HG03066 (cell line): ENCODE data around the gene CNGB1.

Source experiments
- ATAC-seq: cut with Tn5 transposase; IDR thresholded peaks from one replicate; pipeline ENCODE4 v1.9.1; 2021; ENCODE audit warnings: low read depth; ENCODE audit not compliant: unreplicated experiment

Gene CNGB1

DNA sequence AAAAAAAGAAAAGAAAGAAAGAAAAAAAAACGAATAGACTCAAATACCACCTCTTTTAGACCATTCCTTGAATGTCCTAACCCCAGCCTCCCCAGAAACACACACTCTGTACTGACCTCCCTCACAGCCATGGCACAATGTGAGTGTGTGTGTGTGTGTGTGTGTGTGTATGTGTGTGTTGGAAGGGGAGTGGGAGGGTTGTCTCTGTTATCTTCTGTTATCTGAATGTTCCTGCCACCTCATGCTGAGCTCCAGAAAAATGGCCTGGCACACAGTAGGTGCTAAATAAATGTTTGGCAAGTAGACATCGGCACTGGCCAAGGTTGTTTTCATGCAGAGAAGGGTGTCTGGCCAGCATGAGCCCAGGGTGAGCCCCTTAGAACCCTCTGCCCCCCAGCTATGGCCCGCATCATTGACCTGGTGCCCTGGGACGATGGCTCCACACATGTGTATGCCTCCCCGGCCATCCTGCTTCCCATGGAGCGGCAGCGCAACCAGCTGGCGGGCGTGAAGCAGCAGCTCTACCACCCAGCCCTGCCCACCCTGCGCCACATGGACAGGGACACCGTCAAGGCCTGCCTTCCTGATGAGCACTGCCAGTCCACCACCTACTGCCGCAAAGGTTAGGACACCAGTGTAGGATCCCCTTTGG is 6.6 kb upstream of the CNGB1 start:
- no peak for ATAC-seq

- no peak for ATAC-seq
These were observed 5.4 kb upstream of the CNGB1 start for GRCh38 chr16:57976331-57976796.

DNA sequence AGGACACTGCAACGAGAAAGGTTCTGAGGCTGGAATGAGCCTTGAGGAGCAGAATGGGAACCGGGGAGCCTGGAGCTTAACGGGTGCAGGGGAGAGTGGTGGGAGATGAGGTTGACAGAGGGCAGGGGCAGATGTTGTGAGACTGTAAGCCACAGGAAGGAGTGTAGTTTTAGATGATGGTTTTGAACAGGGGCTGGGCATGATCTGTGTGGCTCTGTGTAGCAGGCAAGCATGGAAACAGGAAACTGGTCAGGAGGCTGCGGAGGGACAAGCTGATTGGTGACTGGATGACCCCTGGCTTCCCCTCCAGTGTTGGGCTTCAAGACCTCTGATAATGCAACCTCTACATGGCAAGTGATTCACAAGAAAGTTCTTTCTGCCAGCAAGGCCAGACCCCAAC is 1.4 kb upstream of the CNGB1 start:
- no peak for ATAC-seq

DNA sequence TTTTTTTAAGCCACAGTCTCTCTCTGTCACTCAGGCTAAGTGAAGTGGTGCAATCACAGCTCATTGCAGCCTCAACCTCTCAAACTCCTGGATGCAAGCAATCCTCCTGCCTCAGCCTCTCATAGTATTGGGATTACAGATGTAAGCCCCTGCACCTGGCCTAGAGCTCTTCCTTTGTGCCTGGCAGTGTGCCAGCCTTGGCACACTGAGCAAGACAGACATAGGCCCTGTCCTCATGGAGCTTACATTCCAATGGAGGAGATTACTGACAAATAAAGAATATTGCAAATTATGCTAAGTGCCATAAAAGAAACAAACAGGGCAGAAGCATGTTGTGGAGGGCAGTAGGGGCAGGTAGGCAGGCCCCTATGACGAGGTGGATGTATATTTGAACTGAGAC is 920 bp upstream of the CNGB1 start:
- no peak for ATAC-seq

DNA sequence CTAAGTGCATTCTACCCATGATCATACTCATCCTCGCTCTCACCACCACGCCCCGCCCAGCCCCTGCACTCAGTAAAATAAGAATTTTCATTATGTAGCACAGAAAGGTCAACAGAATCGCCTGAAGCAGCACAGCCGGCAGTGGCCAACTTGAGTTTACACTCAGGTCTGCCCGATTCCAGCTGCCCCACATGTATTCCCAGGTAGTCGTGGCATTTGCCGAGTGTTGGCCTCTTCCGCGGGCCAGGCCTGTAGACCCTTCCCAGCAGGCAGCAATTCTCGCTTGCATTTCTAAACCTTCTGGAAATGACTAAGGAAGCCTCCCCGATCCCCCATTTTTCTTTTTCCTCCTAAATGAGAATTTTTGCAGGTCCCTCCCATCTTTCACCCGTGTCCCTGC is 609 bp downstream of the CNGB1 start:
- ATAC-seq: no peak

GRCh38 chr16:57969451-57970123 is 1.3 kb downstream of the CNGB1 start:
- no peak for ATAC-seq

GRCh38 chr16:57967916-57968315 is 3.0 kb downstream of the CNGB1 start:
- no peak for ATAC-seq

DNA sequence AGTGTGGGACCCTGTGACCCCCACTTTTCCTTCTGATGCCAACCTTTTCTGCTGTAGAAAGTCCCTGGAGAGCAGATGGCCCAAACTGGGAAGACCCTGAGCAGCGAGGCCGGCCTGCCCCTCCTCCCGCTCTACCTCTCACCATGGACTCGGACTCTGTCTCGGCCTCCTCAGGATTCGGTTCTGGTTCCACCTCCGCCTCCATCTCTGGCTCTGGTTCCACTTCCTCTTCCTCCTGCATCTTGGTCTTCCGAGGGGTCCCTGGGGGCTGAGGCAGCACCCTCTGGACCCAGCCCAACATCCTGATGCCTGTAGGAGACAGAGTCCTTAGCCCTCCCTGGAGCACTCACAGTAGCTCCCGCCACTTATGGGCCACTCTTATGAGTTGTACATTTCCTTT is 3.9 kb downstream of the CNGB1 start:
- no peak for ATAC-seq

DNA sequence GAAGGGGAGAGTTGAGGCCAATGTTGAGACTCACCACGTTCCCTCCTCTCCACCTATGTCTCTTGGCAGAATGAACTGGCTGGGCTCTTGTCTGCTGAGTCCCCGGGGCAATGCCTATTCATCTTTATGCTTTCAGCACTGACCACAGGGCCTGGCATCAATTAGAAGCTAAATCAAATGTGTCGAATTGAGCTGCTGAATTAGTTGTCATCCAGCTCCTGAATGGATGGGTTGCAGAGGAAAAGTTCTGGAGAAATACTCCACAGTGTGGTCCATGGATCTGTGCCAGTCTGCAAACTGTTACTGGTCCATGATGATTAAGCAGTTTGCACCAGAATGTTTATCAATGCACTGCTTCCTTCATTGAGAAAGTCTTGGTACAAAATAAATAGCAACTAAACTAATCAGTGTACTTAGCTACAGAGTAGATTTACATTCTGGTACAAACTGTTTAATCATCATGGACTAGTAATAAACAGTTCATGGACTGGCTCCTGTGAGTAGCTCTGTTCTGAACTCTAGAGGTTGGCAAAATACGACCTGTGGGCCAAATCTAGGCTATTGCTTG is 4.6 kb downstream of the CNGB1 start:
- no peak for ATAC-seq

DNA sequence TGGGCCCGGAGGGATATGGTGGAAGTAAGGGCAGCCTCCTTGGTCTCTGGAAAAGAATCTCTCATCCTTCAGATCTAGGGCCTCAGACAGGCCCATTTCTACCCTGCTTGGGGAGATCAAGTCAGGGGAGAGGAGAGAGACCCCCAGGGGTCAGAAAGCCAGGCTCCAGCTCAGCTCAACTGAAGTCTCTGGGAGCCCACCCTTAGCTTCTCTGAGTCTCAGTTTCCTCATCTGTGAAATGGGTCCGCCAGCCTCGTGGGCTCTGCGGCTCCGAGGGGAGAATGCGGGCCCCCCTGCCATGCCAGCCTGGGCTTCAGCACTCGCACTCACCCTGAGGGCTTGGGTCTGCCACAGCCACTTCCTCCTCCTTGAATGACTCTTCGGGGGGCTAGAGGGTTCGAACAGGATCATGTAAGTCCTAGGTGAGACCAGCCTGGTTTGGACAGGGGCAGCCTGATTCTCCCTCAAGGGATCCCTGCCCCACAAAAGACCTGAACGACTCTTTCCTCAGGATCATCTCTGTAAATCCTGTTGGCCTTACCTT is 6.7 kb downstream of the CNGB1 start:
- no peak for ATAC-seq

DNA sequence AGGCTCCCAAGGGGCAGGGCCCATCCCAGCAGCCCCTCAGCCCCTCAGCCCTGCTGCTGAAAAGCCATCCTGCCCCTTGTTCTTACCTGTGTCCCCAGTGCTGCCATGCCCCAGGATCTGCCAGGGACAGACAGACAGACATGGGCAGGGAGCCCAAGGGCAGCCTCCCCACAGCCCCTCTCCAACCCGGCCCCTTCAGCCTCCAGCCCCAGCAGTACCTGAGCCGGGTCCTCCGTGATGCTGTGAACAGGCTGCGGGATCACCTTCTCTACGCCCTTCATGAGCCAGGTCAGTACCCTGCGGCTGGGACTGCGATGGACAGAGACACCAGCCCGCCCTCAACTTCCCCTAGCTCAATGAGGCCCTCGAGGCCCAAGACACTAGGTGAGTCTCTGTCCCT is 8.2 kb downstream of the CNGB1 start:
- ATAC-seq: no peak

DNA sequence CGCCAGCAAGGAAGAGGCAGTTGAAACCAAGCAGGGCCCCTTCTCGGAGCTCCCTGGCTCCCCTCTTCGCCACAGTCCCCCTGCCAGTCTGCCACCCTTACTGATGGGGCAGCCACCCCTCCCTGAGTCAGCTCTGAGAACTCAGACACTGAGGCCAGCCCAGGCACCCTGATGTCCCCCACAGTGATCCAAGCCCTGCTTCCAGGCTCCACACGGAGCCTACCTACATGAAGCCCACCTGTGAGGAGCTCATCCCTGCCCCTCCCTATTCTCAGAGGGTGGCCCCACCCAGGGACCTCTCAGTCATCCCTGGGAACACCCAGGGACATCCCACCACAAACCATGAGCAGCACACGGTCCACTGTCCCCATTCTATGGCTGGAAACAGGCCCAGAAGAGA is 8.9 kb downstream of the CNGB1 start:
- no peak for ATAC-seq

GRCh38 chr16:57961538-57961937 is 9.4 kb downstream of the CNGB1 start:
- ATAC-seq: no peak

DNA sequence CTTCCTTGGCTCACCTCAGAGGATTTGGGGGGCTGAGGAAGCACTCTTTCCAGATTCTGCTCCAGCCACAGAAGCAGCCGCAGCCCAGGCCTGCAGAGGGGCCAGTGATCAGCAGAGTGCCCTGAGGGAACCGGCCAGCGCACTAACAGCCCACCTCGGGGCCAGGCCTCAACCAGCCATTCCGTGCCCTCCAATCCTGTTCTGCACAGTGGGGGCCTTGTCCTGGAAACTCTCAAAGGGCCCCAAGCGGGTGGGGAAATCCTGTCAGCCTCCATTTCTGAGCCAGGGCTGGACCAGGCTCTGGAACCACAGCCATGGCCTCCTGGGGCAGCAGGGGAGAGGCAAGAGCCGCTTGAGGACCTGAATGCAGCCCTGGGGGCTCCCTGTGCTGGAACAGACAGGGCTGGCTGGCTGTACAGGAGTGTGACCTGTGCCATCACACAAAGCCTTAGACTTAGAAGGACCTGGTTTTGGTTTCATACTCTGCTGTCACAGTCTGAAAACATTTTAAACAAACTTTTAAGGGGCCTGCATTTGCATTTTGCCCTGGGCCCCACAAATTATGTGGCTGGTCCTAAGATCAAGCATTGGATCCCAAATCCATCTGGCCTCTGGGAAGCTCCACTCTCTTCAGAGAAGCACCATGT is 10.0 kb downstream of the CNGB1 start:
- no peak for ATAC-seq

DNA sequence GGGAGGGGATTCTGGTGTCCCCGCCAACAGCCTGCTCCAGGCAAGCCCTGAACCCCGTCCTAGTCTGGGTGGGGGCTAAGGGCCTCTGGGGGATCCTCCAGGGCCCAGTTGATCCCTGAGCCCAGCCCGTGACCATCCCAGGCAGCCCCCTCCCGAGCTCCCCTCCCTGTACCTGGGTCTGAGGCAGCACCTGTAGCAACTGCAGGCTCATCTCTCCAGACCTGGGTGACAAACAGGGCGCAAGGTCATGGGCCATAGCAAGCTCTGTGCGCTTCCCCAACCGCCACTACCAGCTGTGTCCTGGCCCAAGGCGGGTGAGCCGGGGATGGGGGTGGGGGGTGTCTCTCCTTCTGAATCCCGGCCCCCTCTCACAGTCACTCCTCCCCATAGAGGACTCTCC is 10.6 kb downstream of the CNGB1 start:
- ATAC-seq: no peak

- no peak for ATAC-seq
These were observed 11.1 kb downstream of the CNGB1 start for GRCh38 chr16:57959804-57960203.

- ATAC-seq: no peak
These were observed 11.8 kb downstream of the CNGB1 start for GRCh38 chr16:57959121-57959520.

DNA sequence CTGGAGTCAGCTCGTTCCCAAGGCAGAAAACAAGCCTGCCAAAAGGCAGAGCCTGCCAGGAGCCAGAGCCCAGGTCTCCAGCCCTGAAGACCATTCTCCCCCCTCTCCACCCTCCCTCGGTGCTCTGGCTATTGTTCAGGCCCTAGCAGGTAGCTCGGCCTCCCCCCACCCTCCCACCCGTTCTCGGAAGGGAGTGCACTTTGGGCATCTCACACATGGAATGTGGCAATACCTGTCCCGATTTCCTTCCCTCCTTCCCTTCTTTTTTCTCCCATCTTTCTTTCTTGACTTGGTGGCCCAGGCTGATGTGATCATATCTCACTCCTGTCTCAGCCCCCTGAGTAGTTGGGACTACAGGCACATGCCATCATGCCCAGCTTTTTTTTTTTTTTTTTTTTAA is 12.4 kb downstream of the CNGB1 start:
- ATAC-seq: no peak

DNA sequence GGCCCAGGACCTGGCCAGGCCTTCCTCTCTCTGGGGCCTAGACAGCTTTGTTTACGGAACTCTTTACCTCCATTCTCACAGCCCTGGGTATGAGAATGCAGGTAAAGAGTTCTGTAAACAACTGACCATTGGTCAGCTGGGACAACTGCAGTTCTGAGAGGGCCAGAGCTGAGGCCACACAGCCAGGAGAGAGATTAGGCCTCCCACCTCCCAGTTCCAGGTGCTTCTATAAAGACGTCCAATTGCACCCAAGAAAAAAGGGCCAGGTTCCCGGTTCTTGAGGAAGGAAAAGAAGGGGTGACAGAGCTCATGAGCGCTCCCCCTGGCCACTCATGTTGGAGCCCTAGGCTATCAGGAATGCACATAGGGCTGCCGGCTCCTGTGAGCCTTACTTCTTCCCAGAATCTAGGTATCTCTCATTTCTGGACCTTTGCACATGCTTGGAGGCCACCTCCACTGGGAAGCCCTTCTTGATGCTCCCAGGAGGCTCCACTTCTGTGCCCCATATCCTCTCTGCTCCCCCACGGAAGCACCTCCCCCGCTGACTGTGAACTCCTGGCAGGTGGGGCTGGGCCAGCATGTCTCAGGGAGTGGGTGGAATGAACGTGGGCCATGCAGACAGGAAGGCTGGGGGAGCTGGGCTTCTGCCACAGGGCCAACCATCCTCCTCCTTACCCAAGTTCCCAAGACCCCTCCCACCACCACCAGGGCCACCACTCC is 13.1 kb downstream of the CNGB1 start:
- no peak for ATAC-seq

DNA sequence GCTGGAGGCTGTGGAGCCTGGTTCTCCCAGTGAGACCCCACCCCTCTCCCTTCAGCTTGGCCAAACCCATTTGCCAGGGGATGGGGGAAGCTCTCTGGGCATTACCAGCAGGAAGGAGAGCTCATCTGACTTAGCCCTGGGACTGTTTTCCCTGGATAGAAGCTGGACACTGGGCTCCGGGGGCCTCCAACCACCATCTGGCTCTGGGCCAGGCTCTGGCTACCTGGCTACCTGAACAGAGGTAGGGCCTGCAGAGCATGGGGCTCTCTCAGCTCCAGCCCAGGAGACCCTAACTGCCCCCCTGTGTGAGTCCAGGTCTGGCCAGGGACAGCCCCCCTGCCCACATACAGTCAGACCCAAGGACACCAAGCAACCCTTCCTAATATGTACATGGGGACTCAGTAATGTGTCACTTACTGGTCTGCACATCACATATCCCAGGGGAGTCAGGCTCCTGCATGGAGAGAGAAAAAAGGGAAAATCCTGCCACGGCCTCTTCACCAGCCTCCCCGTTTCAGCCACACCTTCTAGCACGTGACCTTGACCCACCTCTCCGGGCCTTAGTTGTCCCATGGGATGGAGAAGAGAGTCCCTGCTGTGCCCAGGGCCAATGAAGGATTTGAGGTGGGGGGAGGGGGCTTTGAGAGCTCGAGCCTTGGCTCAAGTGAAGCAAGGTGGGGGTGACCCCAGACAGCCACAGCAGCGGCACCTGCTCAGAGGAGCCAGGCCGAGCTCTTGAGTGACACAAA is 13.8 kb downstream of the CNGB1 start:
- no peak for ATAC-seq
